Esophagus squamous epithelium (tissue), 5 donors: ENCODE data around the gene CES5A. TPM values are rescaled to one million over a fixed set of nuclear protein-coding genes. Genes with fewer than 3 reads are reported as not detected.
A peak's percentile ranks its signal among the peaks of the same experiment; 100 is the strongest.
"Not testable (repeated sequence)": the region's sequence is repeated elsewhere in the genome, so short reads cannot be mapped to it uniquely, and the experiment has no call there.

Source experiments
- DNase-seq: peaks from one replicate; lab custom pipeline; 2025; lab: John Stamatoyannopoulos, UW
- H3K27ac ChIP-seq, 4 donors: fragments of 200-600 bp; sonication (generic); one replicate each; pipeline ENCODE4 v1.5.1; 2016 to 2019; ENCODE audit warnings: mild to moderate bottlenecking in 1 of 4
- H3K27me3 ChIP-seq, 4 donors: fragments of 200-600 bp; sonication (generic); 1 replicate in 3 of 4; 2 replicates in 1 of 4; pipeline versions ENCODE4 v1.5.1 to v1.6.0; 2017 to 2021; ENCODE audit warnings: antibody characterized with exemption in 1 of 4
- H3K36me3 ChIP-seq, 3 donors: fragments of 200-600 bp; sonication (generic); one replicate each; pipeline ENCODE4 v1.5.1; 2016 to 2019
- H3K4me1 ChIP-seq, 3 donors: fragments of 200-600 bp; sonication (generic); one replicate each; pipeline ENCODE4 v1.5.1; 2017 to 2019
- H3K4me3 ChIP-seq, 4 donors: fragments of 200-600 bp; sonication (generic); 1 replicate in 3 of 4; 2 replicates in 1 of 4; pipeline ENCODE4 v1.5.1; 2016 to 2019; ENCODE audit warnings: mild to moderate bottlenecking in 2 of 4, moderate library complexity in 1 of 4
- H3K9me3 ChIP-seq, 3 donors: fragments of 200-600 bp; sonication (generic); one replicate each; pipeline ENCODE4 v1.5.1; 2016 to 2019
- POLR2A ChIP-seq, 4 donors: fragments of 450-650 bp; IDR thresholded peaks; one replicate each; pipeline ENCODE4 v1.6.1; 2017; ENCODE audit warnings: antibody characterized with exemption in 4 of 4, mild to moderate bottlenecking in 4 of 4, moderate library complexity in 3 of 4
- WGBS, 2 donors: methylation state at CpG; one replicate each; pipeline ENCODE4 v1.1.5; 2018; 5-methylcytosine and 5-hydroxymethylcytosine counted together
- intact Hi-C: fragments of 100-400 bp; cut with DNase I; formaldehyde crosslinking; loops from one replicate; pipeline ENCODE4 v1.15.0; 2022
- total RNA-seq, 4 donors: library from RNA; depleted of rRNA; stranded (reverse); fragments of >200 nt; gene quantifications; one replicate each; pipeline ENCODE4 v1.1.0, GENCODE V29; 2016
- TF ChIP-seq, protein P1 (sequence below), 6 experiments: fragments of 450-650 bp in 4 of 6; fragments of 200-600 bp in 2 of 6; sonication (generic) in 2 of 6; IDR thresholded peaks; one replicate each; pipeline ENCODE4 v1.5.1; 2016 to 2019; ENCODE audit warnings: antibody characterized with exemption in 6 of 6, mild to moderate bottlenecking in 4 of 6, moderate library complexity in 4 of 6
- donor health status: DM: yes; HTN: yes; CAD: no.

Gene CES5A
- total RNA-seq, 4 donors from 2014 or later = not detected

DNA sequence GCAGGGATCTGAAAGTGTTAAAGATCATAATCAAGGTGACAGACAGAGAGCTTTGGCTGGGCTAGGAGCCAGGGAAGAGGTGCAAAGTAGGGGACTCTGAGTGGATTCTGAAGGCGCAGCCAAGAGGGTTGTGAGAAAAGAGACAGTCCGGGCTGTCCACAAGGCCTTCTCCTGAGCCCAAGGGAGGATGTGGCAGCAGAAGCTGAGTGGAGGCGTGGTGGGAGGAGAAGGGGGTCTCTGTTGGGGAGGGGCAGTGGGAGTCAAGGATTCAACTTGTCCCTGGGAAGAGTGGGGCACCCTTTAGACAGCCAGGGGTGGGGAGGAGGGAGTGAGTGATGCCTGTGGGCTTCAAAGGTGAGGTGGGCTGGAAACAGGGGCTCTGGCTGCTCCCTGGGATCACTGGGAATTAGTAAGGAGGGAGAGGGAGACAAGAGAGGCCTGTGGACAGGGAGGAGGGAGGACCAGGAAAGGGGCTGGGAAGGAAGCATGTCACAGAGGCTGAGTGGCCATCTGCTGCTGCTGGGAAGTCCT lies 52.8 kb downstream of the CES5A start:
- no peak for DNase-seq
- Histone ChIP-seq H3K36me3 (no peaks in the 10 kb centered on the region), H3K9me3 (no peaks in the 10 kb centered on the region), H3K4me1 (no peaks in the 10 kb centered on the region), H3K27ac (no peak overlapping the region), H3K4me3 (no peak overlapping the region), H3K27me3 (peaks cover 0 to 40% (median 0%) of the 10 kb centered on the region in 4 donors)
- intact Hi-C loops = no loop called here
- WGBS, 2 donors = 45 to 77% methylated on average over 3 of the region's 3 CpGs
- TF ChIP-seq POLR2A (IDR thresholded peaks at IDR 0.05) = no peak
- TF ChIP-seq, protein P1, sequence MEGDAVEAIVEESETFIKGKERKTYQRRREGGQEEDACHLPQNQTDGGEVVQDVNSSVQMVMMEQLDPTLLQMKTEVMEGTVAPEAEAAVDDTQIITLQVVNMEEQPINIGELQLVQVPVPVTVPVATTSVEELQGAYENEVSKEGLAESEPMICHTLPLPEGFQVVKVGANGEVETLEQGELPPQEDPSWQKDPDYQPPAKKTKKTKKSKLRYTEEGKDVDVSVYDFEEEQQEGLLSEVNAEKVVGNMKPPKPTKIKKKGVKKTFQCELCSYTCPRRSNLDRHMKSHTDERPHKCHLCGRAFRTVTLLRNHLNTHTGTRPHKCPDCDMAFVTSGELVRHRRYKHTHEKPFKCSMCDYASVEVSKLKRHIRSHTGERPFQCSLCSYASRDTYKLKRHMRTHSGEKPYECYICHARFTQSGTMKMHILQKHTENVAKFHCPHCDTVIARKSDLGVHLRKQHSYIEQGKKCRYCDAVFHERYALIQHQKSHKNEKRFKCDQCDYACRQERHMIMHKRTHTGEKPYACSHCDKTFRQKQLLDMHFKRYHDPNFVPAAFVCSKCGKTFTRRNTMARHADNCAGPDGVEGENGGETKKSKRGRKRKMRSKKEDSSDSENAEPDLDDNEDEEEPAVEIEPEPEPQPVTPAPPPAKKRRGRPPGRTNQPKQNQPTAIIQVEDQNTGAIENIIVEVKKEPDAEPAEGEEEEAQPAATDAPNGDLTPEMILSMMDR (IDR thresholded peaks at IDR 0.05) = no peak

DNA sequence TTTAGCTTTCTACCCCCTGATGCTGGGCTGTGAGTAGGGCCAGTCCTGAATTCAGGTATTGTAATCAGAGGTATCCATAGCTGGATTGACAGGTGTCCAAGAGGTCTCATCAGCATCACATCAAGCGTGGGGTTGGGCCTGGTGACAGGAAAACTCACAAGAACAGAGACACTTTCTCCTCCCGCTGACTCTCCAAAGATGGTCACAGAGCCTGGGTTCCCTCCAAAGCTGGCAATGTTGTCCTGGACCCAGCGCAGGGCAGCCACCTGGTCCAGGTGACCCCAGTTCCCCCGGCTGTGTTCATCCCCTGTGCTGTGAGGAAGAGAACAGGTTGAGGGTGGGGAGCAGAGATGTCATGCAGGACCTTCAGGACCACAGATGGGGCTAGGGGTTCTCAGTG lies 54.0 kb downstream of the CES5A start:
- no peak overlapping the region for H3K27ac ChIP-seq
- DNase-seq = no peak
- H3K36me3 ChIP-seq = no peaks in the 10 kb centered on the region
- TF ChIP-seq POLR2A (IDR thresholded peaks at IDR 0.05) = no peak
- TF ChIP-seq, protein P1 (IDR thresholded peaks at IDR 0.05) = no peak
- no peaks in the 10 kb centered on the region for H3K9me3 ChIP-seq
- H3K27me3 ChIP-seq = peaks cover 0 to 35% (median 0%) of the 10 kb centered on the region in 4 donors
- WGBS, 2 donors = 79% methylated on average over 3 of the region's 4 CpGs; no CpG with 5 or more reads in 1 of the 2 donors
- intact Hi-C loops = no loop called here
- no peaks in the 10 kb centered on the region for H3K4me1 ChIP-seq
- no peak overlapping the region for H3K4me3 ChIP-seq

DNA sequence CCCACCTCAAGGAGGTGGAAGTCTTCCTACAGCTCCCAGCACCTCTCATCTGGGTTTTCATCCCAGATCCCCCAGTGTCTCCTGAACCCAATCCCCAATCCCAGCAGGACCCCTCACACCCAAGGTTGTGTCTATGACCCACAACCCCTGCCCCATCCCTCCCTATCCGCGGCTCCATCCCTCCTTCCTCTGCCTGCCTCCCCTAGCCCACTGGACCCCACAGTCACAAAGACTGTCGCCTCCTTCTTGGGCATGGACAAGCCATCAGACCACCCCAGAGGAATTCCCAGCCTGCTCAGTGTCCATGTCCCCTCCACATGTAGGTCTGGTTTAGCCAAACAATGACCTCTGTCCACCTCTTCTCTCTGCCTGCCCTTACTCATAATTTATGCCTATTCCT lies 54.6 kb downstream of the CES5A start:
- H3K36me3 ChIP-seq = no peaks in the 10 kb centered on the region
- no peak for DNase-seq
- whole genome bisulfite sequencing, 2 donors = 61 to 100% methylated on average over 2 to 3 of the region's 3 CpGs
- H3K9me3 ChIP-seq = no peaks in the 10 kb centered on the region
- TF ChIP-seq, protein P1 (IDR thresholded peaks at IDR 0.05) = no peak
- TF ChIP-seq POLR2A (IDR thresholded peaks at IDR 0.05) = no peak
- H3K4me1 ChIP-seq = no peaks in the 10 kb centered on the region
- peaks cover 0 to 34% (median 0%) of the 10 kb centered on the region in 4 donors for H3K27me3 ChIP-seq
- intact Hi-C loops = no loop called here
- H3K4me3 ChIP-seq = no peak overlapping the region
- H3K27ac ChIP-seq = no peak overlapping the region

DNA sequence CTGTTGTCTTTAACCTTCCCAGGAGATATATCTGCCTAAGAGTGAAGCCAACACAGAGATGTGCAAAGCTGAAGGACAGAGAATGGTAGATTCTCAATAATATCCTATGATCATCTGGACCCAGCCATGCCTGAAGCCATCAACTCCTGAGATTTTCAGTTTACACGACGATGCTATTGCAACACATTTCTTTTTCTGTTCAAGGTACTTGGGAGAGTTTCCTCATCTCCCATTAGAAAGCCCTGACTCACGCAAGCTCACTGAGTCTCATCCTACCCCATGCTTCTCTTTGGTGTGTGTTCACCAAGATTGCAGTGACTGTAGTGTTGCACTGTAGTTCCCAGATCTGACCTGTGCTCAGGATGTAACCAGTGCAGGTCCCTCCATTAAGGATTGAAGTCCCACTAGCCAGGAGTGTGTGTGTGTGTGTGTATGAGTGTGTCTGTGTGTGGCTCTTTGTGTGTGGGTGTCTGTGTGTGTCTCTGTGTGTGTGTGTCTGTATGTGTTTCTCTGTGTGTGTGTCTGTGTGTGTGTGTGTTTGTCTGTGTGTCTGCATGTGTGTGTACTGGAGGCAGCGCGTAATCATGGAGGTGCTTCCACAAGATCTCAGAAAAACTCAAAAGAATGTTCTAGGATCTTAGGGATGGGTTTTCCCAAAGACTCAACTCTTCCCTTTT lies 57.8 kb downstream of the CES5A start:
- no peak for TF ChIP-seq POLR2A (IDR thresholded peaks at IDR 0.05)
- TF ChIP-seq, protein P1 (IDR thresholded peaks at IDR 0.05) = no peak
- Histone ChIP-seq H3K9me3 (no peaks in the 10 kb centered on the region), H3K27ac (no peak overlapping the region), H3K4me1 (no peaks in the 10 kb centered on the region), H3K4me3 (no peak overlapping the region), H3K36me3 (no peaks in the 10 kb centered on the region), H3K27me3 (peaks cover 0 to 38% (median 0%) of the 10 kb centered on the region in 4 donors)
- intact Hi-C loops = no loop called here
- DNase-seq = no peak
- 67 to 88% methylated on average over 5 of the region's 5 CpGs for WGBS, 2 donors

DNA sequence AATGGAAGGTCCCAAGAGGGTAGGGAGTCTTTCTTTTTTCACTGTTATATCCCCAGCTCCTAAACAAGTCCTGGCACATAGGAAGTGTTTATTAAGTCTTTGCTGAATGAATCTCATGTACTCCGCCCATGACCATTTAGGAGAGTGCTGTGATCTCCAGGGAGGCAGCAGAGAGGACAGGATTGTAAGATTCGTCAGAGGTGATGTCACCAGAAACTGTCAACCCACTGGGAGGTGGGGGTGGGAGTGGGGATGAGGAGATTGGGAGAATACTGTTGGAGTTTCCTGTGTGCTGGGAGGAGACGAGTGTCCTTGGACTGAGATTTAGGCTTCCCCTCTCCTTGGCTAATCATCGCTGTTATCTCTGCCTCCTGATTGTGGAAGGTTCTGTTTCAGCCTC lies 59.0 kb downstream of the CES5A start:
- peak overlapping the region in 1 of 4 donors; percentile 17 for H3K27ac ChIP-seq
- intact Hi-C loops, H3K4me3 ChIP-seq, H3K9me3 ChIP-seq, H3K4me1 ChIP-seq, DNase-seq, H3K36me3 ChIP-seq: not testable (repeated sequence)
- H3K27me3 ChIP-seq = peaks cover 0 to 29% (median 0%) of the 10 kb centered on the region in 4 donors
- 44% methylated on average over 3 of the region's 4 CpGs; no CpG with 5 or more reads in 1 of the 2 donors for WGBS, 2 donors
